ENCODE measurements around the gene AFG3L2.
A peak's percentile ranks its signal among the peaks of the same experiment; 100 is the strongest.

- TF ChIP-seq EZH2 (IDR thresholded peaks at IDR 0.05) (no peak), REST (IDR thresholded peaks at IDR 0.05; ENCODE audit: low read depth) (no peak), ZFX (IDR thresholded peaks at IDR 0.05) (no peak), CEBPB (IDR thresholded peaks at IDR 0.05; ENCODE audit: low read depth) (no peak), SIN3A (IDR thresholded peaks at IDR 0.05; ENCODE audit: low read depth) (peak; percentile 81; the same call in 1 of the 2 replicates), CTCF (IDR thresholded peaks at IDR 0.05 in 2 of 3, conservative IDR thresholded peaks at IDR 0.05 in 1 of 3; ENCODE audit: borderline replicate concordance in 1 of 3, insufficient read depth in 1 of 3, low read depth in 2 of 3, low read length in 2 of 3) (no peak), TCF7L2 (IDR thresholded peaks at IDR 0.05; ENCODE audit: borderline replicate concordance, extremely low read depth, insufficient read depth, insufficient read length) (no peak)
Measured at GRCh38 chr18:12377556-12378197, 650 bp upstream of the AFG3L2 start.

All from HCT116 (cell line).